ENCODE data around the gene COLQ. TPM values are rescaled to one million over a fixed set of nuclear protein-coding genes. Genes with fewer than 3 reads are reported as not detected.
A peak's percentile ranks its signal among the peaks of the same experiment; 100 is the strongest.
"Not testable (repeated sequence)": the region's sequence is repeated elsewhere in the genome, so short reads cannot be mapped to it uniquely, and the experiment has no call there.

Gene COLQ
- total RNA-seq, 1 donor from 2014 or later = 6.1 TPM

- DNase-seq (ENCODE audit: low spot score) = not testable (repeated sequence)
These were observed 64.6 kb downstream of the COLQ start for GRCh38 chr3:15456915-15457314.

GRCh38 chr3:15456321-15456720, 65.2 kb downstream of the COLQ start:
- DNase-seq (ENCODE audit: low spot score) = no peak

GRCh38 chr3:15455756-15456155, 65.8 kb downstream of the COLQ start:
- DNase-seq (ENCODE audit: low spot score) = no peak

GRCh38 chr3:15454965-15455364, 66.5 kb downstream of the COLQ start:
- DNase-seq (ENCODE audit: low spot score) = no peak

- peak; percentile 26 for DNase-seq (ENCODE audit: low spot score)
These were observed 67.4 kb downstream of the COLQ start for GRCh38 chr3:15453991-15454625.

GRCh38 chr3:15453501-15453900, 68.0 kb downstream of the COLQ start:
- DNase-seq (ENCODE audit: low spot score) = no peak

- DNase-seq (ENCODE audit: low spot score) = no peak
These were observed 68.5 kb downstream of the COLQ start for GRCh38 chr3:15452961-15453360.

- DNase-seq (ENCODE audit: low spot score) = peak; percentile 13
These were observed 69.3 kb downstream of the COLQ start for GRCh38 chr3:15452156-15452555.

- DNase-seq (ENCODE audit: low spot score) = peak; percentile 28
These were observed 70.0 kb downstream of the COLQ start for GRCh38 chr3:15451216-15452113.

GRCh38 chr3:15450438-15451215, 70.9 kb downstream of the COLQ start:
- DNase-seq (ENCODE audit: low spot score) = peak; percentile 25

- no peak for DNase-seq (ENCODE audit: low spot score)
These were observed 71.8 kb downstream of the COLQ start for GRCh38 chr3:15449489-15450224.

GRCh38 chr3:15443826-15444524, 77.5 kb downstream of the COLQ start:
- peak; percentile 34 for DNase-seq (ENCODE audit: low spot score)

GRCh38 chr3:15440891-15441290, 80.6 kb downstream of the COLQ start:
- DNase-seq (ENCODE audit: low spot score) = no peak

- DNase-seq (ENCODE audit: low spot score) = no peak
These were observed 82.0 kb downstream of the COLQ start for GRCh38 chr3:15439476-15439875.

GRCh38 chr3:15438983-15439382, 82.5 kb downstream of the COLQ start:
- DNase-seq (ENCODE audit: low spot score) = no peak

GRCh38 chr3:15436246-15436645, 85.3 kb downstream of the COLQ start:
- no peak for DNase-seq (ENCODE audit: low spot score)

GRCh38 chr3:15434756-15435155, 86.8 kb downstream of the COLQ start:
- no peak for DNase-seq (ENCODE audit: low spot score)

- no peak for DNase-seq (ENCODE audit: low spot score)
These were observed 88.0 kb downstream of the COLQ start for GRCh38 chr3:15433531-15433930.

- no peak for DNase-seq (ENCODE audit: low spot score)
These were observed 90.2 kb downstream of the COLQ start for GRCh38 chr3:15431256-15431837.

GRCh38 chr3:15430624-15431023, 90.9 kb downstream of the COLQ start:
- DNase-seq (ENCODE audit: low spot score) = no peak

GRCh38 chr3:15429080-15429479, 92.4 kb downstream of the COLQ start:
- DNase-seq (ENCODE audit: low spot score) = no peak

All from ureter (tissue), 1 donor.